Astrocyte (in vitro differentiated cells and primary cell): ENCODE results near the gene KDM6A. TPM values are rescaled to one million over a fixed set of nuclear protein-coding genes. Genes with fewer than 3 reads are reported as not detected.
"Not testable (repeated sequence)": the region's sequence is repeated elsewhere in the genome, so short reads cannot be mapped to it uniquely, and the experiment has no call there.

Source experiments
- DNase-seq: peaks from one replicate; pipeline ENCODE4 v3.0.0-alpha.2; 2010; ENCODE audit warnings: low read depth
- FAIRE-seq: peaks from 2 replicates; lab custom pipeline; 2011; peaks lifted over from hg19 to GRCh38; lab: Jason Lieb, UNC
- H2AFZ ChIP-seq: 2 replicates; pipeline ENCODE4 v1.6.0; 2012; ENCODE audit warnings: low read depth, low read length, inconsistent platforms
- H3K27ac ChIP-seq: 2 replicates; pipeline ENCODE4 v1.5.1; 2011; ENCODE audit warnings: low read depth, low read length, inconsistent platforms
- H3K27me3 ChIP-seq: 2 replicates; pipeline ENCODE4 v1.6.0; 2011; ENCODE audit warnings: low read length, inconsistent platforms; ENCODE audit not compliant: insufficient read depth
- H3K36me3 ChIP-seq: 2 replicates; pipeline ENCODE4 v1.5.1; 2011; ENCODE audit warnings: low read length, inconsistent platforms; ENCODE audit not compliant: insufficient read depth
- H3K4me1 ChIP-seq: 2 replicates; pipeline ENCODE4 v1.5.1; 2011; ENCODE audit warnings: low read length, inconsistent platforms; ENCODE audit not compliant: insufficient read depth
- H3K4me2 ChIP-seq: 2 replicates; pipeline ENCODE4 v1.6.0; 2012; ENCODE audit warnings: low read length, inconsistent platforms
- H3K4me3 ChIP-seq: 2 replicates; pipeline ENCODE4 v1.5.1; 2011; ENCODE audit warnings: low read depth, mild to moderate bottlenecking, low read length, inconsistent platforms; ENCODE audit not compliant: insufficient read depth
- H3K79me2 ChIP-seq: 2 replicates; pipeline ENCODE4 v1.6.0; 2012; ENCODE audit warnings: mild to moderate bottlenecking, low read length, inconsistent platforms; ENCODE audit not compliant: insufficient read depth
- H3K9ac ChIP-seq: 2 replicates; pipeline ENCODE4 v1.6.0; 2012; ENCODE audit warnings: mild to moderate bottlenecking, low read length, inconsistent platforms
- H3K9me3 ChIP-seq: 2 replicates; pipeline ENCODE4 v1.5.1; 2012; ENCODE audit warnings: low read depth, mild to moderate bottlenecking, low read length, inconsistent platforms; ENCODE audit not compliant: insufficient read depth
- H4K20me1 ChIP-seq: 2 replicates; pipeline ENCODE4 v1.6.0; 2012; ENCODE audit warnings: low read length, inconsistent platforms; ENCODE audit not compliant: insufficient read depth
- H3K27ac Mint-ChIP-seq: one replicate; pipeline ENCODE4 v1.8.0; 2021; ENCODE audit warnings: mild to moderate bottlenecking, mixed read lengths; ENCODE audit not compliant: unreplicated experiment
- H3K27me3 Mint-ChIP-seq: one replicate; pipeline ENCODE4 v1.8.0; 2021; ENCODE audit warnings: low read depth, mixed read lengths; ENCODE audit not compliant: unreplicated experiment
- H3K36me3 Mint-ChIP-seq: one replicate; pipeline ENCODE4 v1.8.0; 2021; ENCODE audit warnings: low read depth, mixed read lengths; ENCODE audit not compliant: unreplicated experiment
- H3K4me1 Mint-ChIP-seq: one replicate; pipeline ENCODE4 v1.8.0; 2021; ENCODE audit warnings: low read depth, mixed read lengths; ENCODE audit not compliant: unreplicated experiment
- H3K4me3 Mint-ChIP-seq: one replicate; pipeline ENCODE4 v1.8.0; 2021; ENCODE audit warnings: mild to moderate bottlenecking, moderate library complexity, mixed read lengths; ENCODE audit not compliant: unreplicated experiment
- H3K9me3 Mint-ChIP-seq: one replicate; pipeline ENCODE4 v1.8.0; 2021; ENCODE audit warnings: mild to moderate bottlenecking, mixed read lengths; ENCODE audit not compliant: unreplicated experiment
- CTCF ChIP-seq: IDR thresholded peaks from 2 replicates; pipeline ENCODE4 v1.5.1; 2011; ENCODE audit warnings: low read depth, mild to moderate bottlenecking, inconsistent platforms, low read length, moderate library complexity; ENCODE audit not compliant: insufficient read depth
- EZH2 ChIP-seq: IDR thresholded peaks from 2 replicates; pipeline ENCODE4 v1.6.1; 2012; ENCODE audit warnings: mild to moderate bottlenecking, low read length, inconsistent platforms; ENCODE audit not compliant: insufficient read depth
- total RNA-seq: library from RNA; stranded (reverse); gene quantifications from 2 replicates; pipeline ENCODE4 v1.2.1, GENCODE V29; 2021

Gene KDM6A
- total RNA-seq, 1 donor from 2014 or later: 44.0 TPM

- Histone ChIP-seq H3K4me3 (no peak overlapping the region), H3K79me2 (peaks cover 96% of the 10 kb centered on the region), H2AFZ (no peak overlapping the region), H3K36me3 (no peaks in the 10 kb centered on the region), H3K9ac (no peak overlapping the region), H3K4me2 (no peak overlapping the region), H3K27me3 (no peaks in the 10 kb centered on the region), H3K9me3 (no peaks in the 10 kb centered on the region), H4K20me1 (peaks cover 49% of the 10 kb centered on the region), H3K4me1 (no peaks in the 10 kb centered on the region), H3K27ac (no peak overlapping the region)
- no peaks in the 10 kb centered on the region for H3K36me3 Mint-ChIP-seq
- H3K9me3 Mint-ChIP-seq: no peaks in the 10 kb centered on the region
- H3K4me1 Mint-ChIP-seq: no peaks in the 10 kb centered on the region
- TF ChIP-seq CTCF (no peak), EZH2 (no peak)
- DNase-seq: no peak
- no peak overlapping the region for H3K27ac Mint-ChIP-seq
- no peak for FAIRE-seq
- H3K4me3 Mint-ChIP-seq: no peak overlapping the region
- H3K27me3 Mint-ChIP-seq: no peaks in the 10 kb centered on the region
Measured at GRCh38 chrX:44884944-44885343, 12.0 kb downstream of the KDM6A start.

- H3K4me1 ChIP-seq: no peaks in the 10 kb centered on the region
- H3K27me3 Mint-ChIP-seq: no peaks in the 10 kb centered on the region
- DNase-seq (no peak), FAIRE-seq (no peak)
- peaks cover 1% of the 10 kb centered on the region for H3K36me3 Mint-ChIP-seq
- no peaks in the 10 kb centered on the region for H3K9me3 Mint-ChIP-seq
- H3K27me3 ChIP-seq: no peaks in the 10 kb centered on the region
- no peak for TF ChIP-seq EZH2
- no peak for TF ChIP-seq CTCF
- H4K20me1 ChIP-seq: peaks cover 38% of the 10 kb centered on the region
- H3K4me1 Mint-ChIP-seq: peaks cover 3% of the 10 kb centered on the region
- H3K4me3 Mint-ChIP-seq: no peak overlapping the region
- peaks cover 92% of the 10 kb centered on the region for H3K79me2 ChIP-seq
- H3K27ac ChIP-seq: no peak overlapping the region
- H3K9ac ChIP-seq: no peak overlapping the region
- no peak overlapping the region for H3K27ac Mint-ChIP-seq
- no peaks in the 10 kb centered on the region for H3K9me3 ChIP-seq
- H3K4me2 ChIP-seq: no peak overlapping the region
- H2AFZ ChIP-seq: no peak overlapping the region
- no peaks in the 10 kb centered on the region for H3K36me3 ChIP-seq
- H3K4me3 ChIP-seq: no peak overlapping the region
Measured at GRCh38 chrX:44889824-44890223, 16.8 kb downstream of the KDM6A start.

- Mint-ChIP-seq H3K27ac (no peak overlapping the region), H3K27me3 (no peaks in the 10 kb centered on the region), H3K4me1 (peaks cover 3% of the 10 kb centered on the region), H3K36me3 (peaks cover 1% of the 10 kb centered on the region), H3K9me3 (no peaks in the 10 kb centered on the region), H3K4me3 (no peak overlapping the region)
- no peaks in the 10 kb centered on the region for H3K4me1 ChIP-seq
- peaks cover 89% of the 10 kb centered on the region for H3K79me2 ChIP-seq
- no peaks in the 10 kb centered on the region for H3K27me3 ChIP-seq
- peaks cover 34% of the 10 kb centered on the region for H4K20me1 ChIP-seq
- H3K9ac ChIP-seq: no peak overlapping the region
- H2AFZ ChIP-seq: no peak overlapping the region
- H3K36me3 ChIP-seq: no peaks in the 10 kb centered on the region
- H3K4me2 ChIP-seq: no peak overlapping the region
- H3K9me3 ChIP-seq: no peaks in the 10 kb centered on the region
- TF ChIP-seq EZH2 (no peak), CTCF (no peak)
- H3K27ac ChIP-seq: no peak overlapping the region
- H3K4me3 ChIP-seq: no peak overlapping the region
- FAIRE-seq (peak; percentile 60), DNase-seq (no peak)
Measured at GRCh38 chrX:44890247-44890646, 17.3 kb downstream of the KDM6A start.

GRCh38 chrX:44890687-44891086, 17.7 kb downstream of the KDM6A start:
- H3K9me3 Mint-ChIP-seq: not testable (repeated sequence)

More at GRCh38 chrX:44890687-44891086, 17.7 kb downstream of the KDM6A start:
- H3K4me1 Mint-ChIP-seq, H3K4me2 ChIP-seq, H3K36me3 Mint-ChIP-seq, H3K4me3 ChIP-seq, H3K27ac ChIP-seq, H3K9me3 ChIP-seq, H3K27me3 Mint-ChIP-seq, FAIRE-seq, H3K4me1 ChIP-seq, H3K36me3 ChIP-seq, H3K27ac Mint-ChIP-seq, H3K9ac ChIP-seq, H3K27me3 ChIP-seq, H3K4me3 Mint-ChIP-seq, DNase-seq, H2AFZ ChIP-seq: not testable (repeated sequence)
- Histone ChIP-seq H4K20me1 (peaks cover 33% of the 10 kb centered on the region), H3K79me2 (peaks cover 89% of the 10 kb centered on the region)
